ENCODE data around the gene ATG16L1.
"Not testable (repeated sequence)": the region's sequence is repeated elsewhere in the genome, so short reads cannot be mapped to it uniquely, and the experiment has no call there.

ATG16L1 gene

GRCh38 chr2:233300401-233300800, 48.9 kb downstream of the ATG16L1 start:
- DNase-seq, result no peak

GRCh38 chr2:233301248-233301647, 49.8 kb downstream of the ATG16L1 start:
- DNase-seq, result no peak

- DNase-seq, result no peak
Measured at GRCh38 chr2:233301811-233302210, 50.3 kb downstream of the ATG16L1 start.

- no peak for DNase-seq
Measured at GRCh38 chr2:233303252-233303651, 51.8 kb downstream of the ATG16L1 start.

- DNase-seq, result no peak
Measured at GRCh38 chr2:233307565-233307964, 56.1 kb downstream of the ATG16L1 start, which contains the start of gene SAG. Gene SAG (plus strand): TSS chr2:233307816. CDS start chr2:233309190, 1,374 bp downstream.

- DNase-seq, result no peak
Measured at GRCh38 chr2:233311241-233311926, 59.9 kb downstream of the ATG16L1 start.

GRCh38 chr2:233312874-233313273, 61.4 kb downstream of the ATG16L1 start:
- no peak for DNase-seq

GRCh38 chr2:233314180-233314925, 62.9 kb downstream of the ATG16L1 start:
- no peak for DNase-seq

- DNase-seq, result no peak
Measured at GRCh38 chr2:233317196-233317943, 65.9 kb downstream of the ATG16L1 start.

- no peak for DNase-seq
Measured at GRCh38 chr2:233319256-233319655, 67.8 kb downstream of the ATG16L1 start.

GRCh38 chr2:233320470-233320869, 69.0 kb downstream of the ATG16L1 start:
- no peak for DNase-seq

- no peak for DNase-seq
Measured at GRCh38 chr2:233321166-233321565, 69.7 kb downstream of the ATG16L1 start.

- DNase-seq, result no peak
Measured at GRCh38 chr2:233323851-233324250, 72.4 kb downstream of the ATG16L1 start.

GRCh38 chr2:233325256-233325655, 73.8 kb downstream of the ATG16L1 start:
- no peak for DNase-seq

- DNase-seq, result no peak
Measured at GRCh38 chr2:233325814-233326213, 74.3 kb downstream of the ATG16L1 start.

- DNase-seq, result no peak
Measured at GRCh38 chr2:233326500-233326899, 75.0 kb downstream of the ATG16L1 start.

- no peak for DNase-seq
Measured at GRCh38 chr2:233328922-233329321, 77.4 kb downstream of the ATG16L1 start.

GRCh38 chr2:233329489-233330135, 78.1 kb downstream of the ATG16L1 start:
- no peak for DNase-seq

- DNase-seq, result peak; percentile 65
Measured at GRCh38 chr2:233331536-233331935, 80.1 kb downstream of the ATG16L1 start.

- DNase-seq, result no peak
Measured at GRCh38 chr2:233332125-233332524, 80.7 kb downstream of the ATG16L1 start.

- no peak for DNase-seq
Measured at GRCh38 chr2:233334915-233335314, 83.4 kb downstream of the ATG16L1 start.

GRCh38 chr2:233336091-233336490, 84.6 kb downstream of the ATG16L1 start:
- not testable (repeated sequence) for DNase-seq

GRCh38 chr2:233336541-233336940, 85.1 kb downstream of the ATG16L1 start:
- DNase-seq, result no peak
